HEK293T (cell line): Measurements from ENCODE around the gene TCF12.

Source experiments
- FOXA1 ChIP-seq: fragments of 450-650 bp; IDR thresholded peaks from 2 replicates; pipeline ENCODE4 v1.6.1; 2016; ENCODE audit warnings: mild to moderate bottlenecking
- FOXM1 ChIP-seq: fragments of 450-650 bp; IDR thresholded peaks from 2 replicates; pipeline ENCODE4 v1.6.1; 2017; ENCODE audit warnings: mild to moderate bottlenecking, borderline replicate concordance
- LEF1 ChIP-seq: fragments of 450-650 bp; IDR thresholded peaks from 2 replicates; pipeline ENCODE4 v1.6.1; 2017; ENCODE audit warnings: mild to moderate bottlenecking, borderline replicate concordance
- PKNOX1 ChIP-seq: fragments of 450-650 bp; IDR thresholded peaks from 2 replicates; pipeline ENCODE4 v1.6.1; 2016
- SP1 ChIP-seq: fragments of 450-650 bp; IDR thresholded peaks from 2 replicates; pipeline ENCODE4 v1.6.1; 2017

GRCh38 chr15:57146506-57147201 is 228.2 kb downstream of the TCF12 start:
- TF ChIP-seq SP1, result no peak
- TF ChIP-seq LEF1, result no peak
- TF ChIP-seq PKNOX1, result no peak
- no peak for TF ChIP-seq FOXA1
- TF ChIP-seq FOXM1, result no peak
